ENCODE data around the gene REX1BD. TPM values are rescaled to one million over a fixed set of nuclear protein-coding genes. Genes with fewer than 3 reads are reported as not detected.

The REX1BD gene
- total and polyA plus RNA-seq, 2 of the 8 experiments (the other 6 are each of a cell fraction or from before 2014, with no cell fraction given): 56.8 to 62.7 TPM

DNA sequence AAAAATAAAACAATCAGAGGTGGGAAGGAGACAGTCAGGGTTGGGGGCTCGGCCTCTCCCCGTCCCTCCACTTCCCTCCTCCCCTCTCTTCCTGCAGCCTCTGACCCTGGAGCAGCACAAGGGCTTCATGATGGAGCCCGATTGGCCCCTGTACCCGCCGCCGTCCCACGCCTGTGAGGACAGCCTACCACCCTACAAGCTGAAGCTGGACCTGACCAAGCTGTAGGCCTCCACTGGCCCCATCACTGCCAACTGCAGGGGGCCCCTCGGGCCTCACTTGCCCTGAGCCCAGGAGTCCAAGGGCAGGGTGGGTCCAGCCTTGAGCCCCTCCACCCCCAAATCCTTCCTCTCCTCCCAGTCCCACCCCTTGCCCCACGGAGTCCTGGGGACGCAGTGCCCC is 31.7 kb downstream of the REX1BD start:
- Histone ChIP-seq H2AFZ (ENCODE audit: low read length) (no peak overlapping the region), H2BK120ac (replicated peaks; ENCODE audit: low read depth, low read length) (no peak overlapping the region), H3K27me3 (replicated peaks in 1 of 4; ENCODE audit: control insufficient read depth in 3 of 4, extremely low read depth in 1 of 4, insufficient read depth in 3 of 4, low read length in 3 of 4) (peaks cover 0 to 4% (median under 1%) of the 10 kb centered on the region in 4 experiments; a peak in 3 of 7 replicates), H2AK5ac (ENCODE audit: low read depth, low read length) (no peak overlapping the region), H3K4me1 (replicated peaks in 1 of 4; ENCODE audit: control insufficient read depth in 3 of 4, insufficient read depth in 4 of 4, low read length in 3 of 4) (no peaks in the 10 kb centered on the region), H3K4me2 (ENCODE audit: insufficient read depth in 1 of 2, low read depth in 2 of 2, low read length in 2 of 2) (no peak overlapping the region), H4K20me1 (replicated peaks in 1 of 2; ENCODE audit: control insufficient read depth in 1 of 2, insufficient read depth in 2 of 2, low read length in 2 of 2) (peaks cover 0 to 2% of the 10 kb centered on the region in 2 experiments), H3K14ac (ENCODE audit: insufficient read length) (no peak overlapping the region), H3K18ac (ENCODE audit: extremely low read depth, low read length) (no peak overlapping the region), H3K9me3 (ENCODE audit: insufficient read depth in 2 of 2, low read depth in 1 of 2, low read length in 1 of 2) (no peaks in the 10 kb centered on the region), H3K27ac (ENCODE audit: low read depth, low read length) (no peak overlapping the region), H2BK5ac (ENCODE audit: low read depth, low read length) (no peak overlapping the region), H3K23ac (ENCODE audit: insufficient read length) (no peak overlapping the region), H2BK15ac (ENCODE audit: low read length) (no peak overlapping the region), H3K23me2 (ENCODE audit: low read depth, low read length) (no peaks in the 10 kb centered on the region), H3K4ac (replicated peaks; ENCODE audit: insufficient read length, low read depth, low read length) (no peak overlapping the region), H3K4me3 (ENCODE audit: extremely low read depth in 1 of 4, insufficient read depth in 2 of 4, low read depth in 3 of 4, low read length in 4 of 4) (no peak overlapping the region), H3K9ac (replicated peaks in 1 of 4; ENCODE audit: extremely low read depth in 1 of 4, low read depth in 3 of 4, low read length in 3 of 4) (no peak overlapping the region), H3K79me1 (ENCODE audit: low read depth, low read length) (no peaks in the 10 kb centered on the region), H3K36me3 (ENCODE audit: control insufficient read depth in 2 of 4, insufficient read depth in 4 of 4, low read length in 3 of 4) (no peaks in the 10 kb centered on the region), H3K56ac (replicated peaks; ENCODE audit: insufficient read length, low read depth, low read length) (no peak overlapping the region), H4K8ac (ENCODE audit: extremely low read depth, insufficient read depth, low read length) (no peak overlapping the region; the same call in 1 of the 2 replicates), H2BK12ac (ENCODE audit: low read depth, low read length) (no peak overlapping the region), H4K5ac (ENCODE audit: insufficient read length, low read depth, low read length) (no peak overlapping the region), H3K79me2 (ENCODE audit: control insufficient read depth in 1 of 2, insufficient read depth in 2 of 2, low read length in 2 of 2) (no peaks in the 10 kb centered on the region), H2BK20ac (ENCODE audit: low read length) (no peak overlapping the region), H4K91ac (replicated peaks; ENCODE audit: insufficient read length, low read length) (no peak overlapping the region)
- POLR2A ChIA-PET (ENCODE audit: partially characterized antibody): no interaction called here
- WGBS, 2 experiments (ENCODE audit: extremely low coverage in 1 of 2, insufficient coverage in 1 of 2, insufficient read length in 1 of 2, insufficient replicate concordance in 2 of 2, low coverage in 1 of 2, low lambda C conversion rate in 2 of 2, missing lambda C conversion rate in 1 of 2): 85% methylated on average over 6 of the region's 10 CpGs; no CpG with 5 or more reads in 1 of the 2 experiments
- CTCF ChIA-PET (ENCODE audit: partially characterized antibody): interaction anchor here (1.0 to 2.3 kb wide), 6 partner anchors 9 to 200 kb away, joined by 3 to 7 read pairs (median 6); no protein-coding TSS in a partner anchor
- no peak for DNase-seq (ENCODE audit: low read depth in 1 of 2, low spot score in 2 of 2)
- FAIRE-seq: no peak
- TF ChIP-seq RFX5 (IDR thresholded peaks at IDR 0.05; ENCODE audit: borderline replicate concordance, low read depth, low read length): no peak
- TF ChIP-seq GTF2F1 (IDR thresholded peaks at IDR 0.05; ENCODE audit: borderline replicate concordance, low read depth, low read length): no peak
- no peak for TF ChIP-seq RAD21 (IDR thresholded peaks at IDR 0.05 in 1 of 2, conservative IDR thresholded peaks at IDR 0.05 in 1 of 2; ENCODE audit: low read depth in 2 of 2, low read length in 2 of 2)
- TF ChIP-seq TAF7 (optimal IDR thresholded peaks at IDR 0.05; ENCODE audit: borderline replicate concordance, low read depth, low read length): no peak
- TF ChIP-seq EZH2 (IDR thresholded peaks at IDR 0.05; ENCODE audit: low read depth, low read length, severe bottlenecking): no peak
- TF ChIP-seq SIRT6 (IDR thresholded peaks at IDR 0.05; ENCODE audit: low read length): no peak
- TF ChIP-seq EP300 (IDR thresholded peaks at IDR 0.05; ENCODE audit: borderline replicate concordance in 1 of 2, low read depth in 2 of 2, low read length in 2 of 2): no peak
- no peak for TF ChIP-seq TCF12 (IDR thresholded peaks at IDR 0.05; ENCODE audit: low read depth, low read length)
- TF ChIP-seq SUZ12 (IDR thresholded peaks at IDR 0.05; ENCODE audit: low read length): no peak
- no peak for TF ChIP-seq SP1 (IDR thresholded peaks at IDR 0.05; ENCODE audit: low read depth, low read length)
- TF ChIP-seq POLR2AphosphoS5 (IDR thresholded peaks at IDR 0.05; ENCODE audit: low read depth, low read length): no peak
- TF ChIP-seq ATF3 (IDR thresholded peaks at IDR 0.05; ENCODE audit: insufficient read depth, low read depth, low read length): no peak
- TF ChIP-seq RNF2 (IDR thresholded peaks at IDR 0.05; ENCODE audit: borderline replicate concordance, low read depth, low read length, missing control alignments, poor library complexity, severe bottlenecking): no peak
